ENCODE results near the gene CFAP97D2.

DNA sequence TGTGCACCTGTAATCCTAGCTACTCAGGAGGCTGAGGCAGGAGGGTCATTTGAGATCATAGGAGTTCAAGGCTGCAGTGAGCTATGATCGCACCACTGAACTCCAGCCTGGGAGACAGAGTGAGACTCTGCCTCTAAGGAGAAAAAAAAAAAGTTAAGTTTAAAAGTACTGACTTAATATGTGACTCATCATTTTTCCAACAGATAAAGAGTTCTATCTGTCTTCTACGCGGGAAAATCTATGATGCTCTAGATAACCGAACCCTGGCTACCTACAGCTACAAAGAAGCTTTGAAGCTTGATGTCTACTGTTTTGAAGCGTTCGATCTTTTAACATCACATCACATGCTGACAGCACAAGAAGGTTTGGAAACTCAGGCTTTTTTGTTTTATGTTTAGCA, 62.9 kb downstream of the CFAP97D2 start:
- TF ChIP-seq, protein P1, sequence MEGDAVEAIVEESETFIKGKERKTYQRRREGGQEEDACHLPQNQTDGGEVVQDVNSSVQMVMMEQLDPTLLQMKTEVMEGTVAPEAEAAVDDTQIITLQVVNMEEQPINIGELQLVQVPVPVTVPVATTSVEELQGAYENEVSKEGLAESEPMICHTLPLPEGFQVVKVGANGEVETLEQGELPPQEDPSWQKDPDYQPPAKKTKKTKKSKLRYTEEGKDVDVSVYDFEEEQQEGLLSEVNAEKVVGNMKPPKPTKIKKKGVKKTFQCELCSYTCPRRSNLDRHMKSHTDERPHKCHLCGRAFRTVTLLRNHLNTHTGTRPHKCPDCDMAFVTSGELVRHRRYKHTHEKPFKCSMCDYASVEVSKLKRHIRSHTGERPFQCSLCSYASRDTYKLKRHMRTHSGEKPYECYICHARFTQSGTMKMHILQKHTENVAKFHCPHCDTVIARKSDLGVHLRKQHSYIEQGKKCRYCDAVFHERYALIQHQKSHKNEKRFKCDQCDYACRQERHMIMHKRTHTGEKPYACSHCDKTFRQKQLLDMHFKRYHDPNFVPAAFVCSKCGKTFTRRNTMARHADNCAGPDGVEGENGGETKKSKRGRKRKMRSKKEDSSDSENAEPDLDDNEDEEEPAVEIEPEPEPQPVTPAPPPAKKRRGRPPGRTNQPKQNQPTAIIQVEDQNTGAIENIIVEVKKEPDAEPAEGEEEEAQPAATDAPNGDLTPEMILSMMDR (IDR thresholded peaks at IDR 0.05): no peak
- TF ChIP-seq POLR2A (IDR thresholded peaks at IDR 0.05): no peak

Measured in right lobe of liver (tissue), 4 donors.